CD14-positive monocyte (primary cell): Measurements from ENCODE around the gene RLN3. TPM values are rescaled to one million over a fixed set of nuclear protein-coding genes. Genes with fewer than 3 reads are reported as not detected.

Source experiments
- DNase-seq, 3 donors: peaks; one replicate each; pipeline ENCODE4 v3.0.0-alpha.2; 2011 to 2022
- H2AFZ ChIP-seq: 2 replicates; pipeline ENCODE4 v1.6.0; 2012; ENCODE audit warnings: mild to moderate bottlenecking, low read depth, low read length, inconsistent platforms; ENCODE audit not compliant: insufficient read depth, poor library complexity, severe bottlenecking
- H3K27ac ChIP-seq, 2 donors: 1 replicate in 1 of 2; 2 replicates in 1 of 2; pipeline ENCODE4 v1.5.1; 2012 to 2013; ENCODE audit warnings: low read length in 2 of 2, control low read depth in 1 of 2, inconsistent platforms in 1 of 2, low read depth in 1 of 2, mild to moderate bottlenecking in 1 of 2
- H3K27me3 ChIP-seq, 2 donors: one replicate each; pipeline versions ENCODE4 v1.6.0 to v1.6.1; 2011 to 2013; ENCODE audit warnings: low read length in 2 of 2; ENCODE audit not compliant: control insufficient read depth in 2 of 2, insufficient read depth in 2 of 2
- H3K36me3 ChIP-seq, 2 donors: replicated peaks in 1 of 2; 1 replicate in 1 of 2; 2 replicates in 1 of 2; pipeline versions ENCODE4 v1.5.1 to v1.6.1; 2012 to 2013; ENCODE audit warnings: low read length in 2 of 2, control low read depth in 1 of 2, inconsistent platforms in 1 of 2, mild to moderate bottlenecking in 1 of 2; ENCODE audit not compliant: insufficient read depth in 2 of 2, control insufficient read depth in 1 of 2
- H3K4me1 ChIP-seq, 2 donors: 1 replicate in 1 of 2; 2 replicates in 1 of 2; pipeline versions ENCODE4 v1.5.1 to v1.6.1; 2012 to 2013; ENCODE audit warnings: low read length in 2 of 2, control low read depth in 1 of 2, inconsistent platforms in 1 of 2, mild to moderate bottlenecking in 1 of 2, moderate library complexity in 1 of 2; ENCODE audit not compliant: insufficient read depth in 2 of 2, control insufficient read depth in 1 of 2
- H3K4me2 ChIP-seq: replicated peaks from 2 replicates; pipeline ENCODE3; 2012; ENCODE audit warnings: low read length, moderate library complexity, mild to moderate bottlenecking; ENCODE audit not compliant: poor library complexity, severe bottlenecking; ENCODE audit errors: extremely low read depth
- H3K4me3 ChIP-seq, 3 experiments: fragments of 200-600 bp in 1 of 3; sonication (generic) in 1 of 3; replicated peaks in 1 of 3; 1 replicate in 2 of 3; 2 replicates in 1 of 3; pipeline ENCODE4 v1.5.1; 2011 to 2013; ENCODE audit warnings: low read length in 3 of 3, mild to moderate bottlenecking in 3 of 3, control low read depth in 2 of 3, low read depth in 2 of 3, inconsistent platforms in 1 of 3, moderate library complexity in 1 of 3
- H3K79me2 ChIP-seq: 2 replicates; pipeline ENCODE4 v1.6.0; 2012; ENCODE audit warnings: mild to moderate bottlenecking, control low read depth, inconsistent platforms, low read length, moderate library complexity; ENCODE audit not compliant: insufficient read depth
- H3K9ac ChIP-seq: 2 replicates; pipeline ENCODE4 v1.6.0; 2017; ENCODE audit warnings: low read length, mild to moderate bottlenecking; ENCODE audit not compliant: insufficient read depth, poor library complexity, severe bottlenecking
- H3K9me3 ChIP-seq, 2 donors: replicated peaks in 1 of 2; 1 replicate in 1 of 2; 2 replicates in 1 of 2; pipeline versions ENCODE4 v1.5.1 to v1.6.1; 2012 to 2013; ENCODE audit warnings: low read length in 2 of 2, control low read depth in 1 of 2; ENCODE audit not compliant: control insufficient read depth in 1 of 2, insufficient read depth in 1 of 2
- H4K20me1 ChIP-seq: 2 replicates; pipeline ENCODE4 v1.6.0; 2012; ENCODE audit warnings: mild to moderate bottlenecking, low read length, control low read depth, moderate library complexity; ENCODE audit not compliant: insufficient read depth
- H3K27ac Mint-ChIP-seq, 7 donors: one replicate each; pipeline ENCODE4 v1.8.0; 2020; ENCODE audit warnings: mild to moderate bottlenecking in 7 of 7, mixed read lengths in 7 of 7, moderate library complexity in 6 of 7, inconsistent platforms in 2 of 7
- H3K27me3 Mint-ChIP-seq, 3 donors: one replicate each; pipeline ENCODE4 v1.8.0; 2021 to 2022; ENCODE audit warnings: low read depth in 3 of 3, mild to moderate bottlenecking in 3 of 3, mixed read lengths in 3 of 3, moderate library complexity in 3 of 3, inconsistent platforms in 1 of 3
- H3K36me3 Mint-ChIP-seq, 2 donors: one replicate each; pipeline ENCODE4 v1.8.0; 2020; ENCODE audit warnings: mixed read lengths in 2 of 2, inconsistent platforms in 1 of 2, mild to moderate bottlenecking in 1 of 2
- H3K4me1 Mint-ChIP-seq: one replicate; pipeline ENCODE4 v1.8.0; 2020; ENCODE audit warnings: mild to moderate bottlenecking, mixed read lengths
- H3K4me3 Mint-ChIP-seq, 2 donors: one replicate each; pipeline ENCODE4 v1.8.0; 2020; ENCODE audit warnings: mild to moderate bottlenecking in 2 of 2, mixed read lengths in 2 of 2, moderate library complexity in 1 of 2
- H3K9me3 Mint-ChIP-seq, 7 donors: one replicate each; pipeline ENCODE4 v1.8.0; 2020 to 2022; ENCODE audit warnings: mixed read lengths in 7 of 7, mild to moderate bottlenecking in 6 of 7, moderate library complexity in 6 of 7, inconsistent platforms in 2 of 7
- CTCF ChIP-seq: fragments of 200-600 bp; IDR thresholded peaks from one replicate; pipeline ENCODE4 v1.8.0; 2022; ENCODE audit warnings: antibody characterized with exemption, mild to moderate bottlenecking
- WGBS: methylation state at CpG from one replicate; pipeline ENCODE4 v1.1.5; 2013; ENCODE audit warnings: missing lambda C conversion rate; ENCODE audit not compliant: insufficient coverage; 5-methylcytosine and 5-hydroxymethylcytosine counted together
- intact Hi-C, 2 donors: fragments of 100-400 bp; cut with micrococcal nuclease; formaldehyde crosslinking; loops; one replicate each; pipeline versions ENCODE4 v1.15.0 to v1.15.1; 2023
- polyA plus RNA-seq, 3 donors: library from polyadenylated mRNA; depleted of rRNA in 1 of 3; unstranded in 2 of 3; stranded (reverse) in 1 of 3; fragments of 300-500 nt in 2 of 3; fragments of >200 nt in 1 of 3; fragmentation: Illumina TruSeq in 2 of 3; gene quantifications; 1 replicate in 2 of 3; 2 replicates in 1 of 3; pipeline ENCODE4 v1.2.3, GENCODE V29; 2012 to 2021

RLN3 gene
- polyA plus RNA-seq, 3 donors, result not detected

GRCh38 chr19:14021474-14021873 lies 6.5 kb upstream of the RLN3 start:
- Mint-ChIP-seq H3K4me3 (no peak overlapping the region), H3K36me3 (no peaks in the 10 kb centered on the region), H3K9me3 (peaks cover 0 to 4% (median 0%) of the 10 kb centered on the region in 7 donors), H3K27ac (peak overlapping the region in 6 of 7 donors; percentile 53 to 78 (median 60)), H3K4me1 (peaks cover 57% of the 10 kb centered on the region), H3K27me3 (peaks cover 0 to 2% (median 2%) of the 10 kb centered on the region in 3 donors)
- H2AFZ ChIP-seq, result peak overlapping the region; percentile 54
- no peaks in the 10 kb centered on the region for H4K20me1 ChIP-seq
- no peak overlapping the region for H3K4me2 ChIP-seq
- H3K27me3 ChIP-seq, result no peaks in the 10 kb centered on the region
- no peak overlapping the region for H3K27ac ChIP-seq
- DNase-seq, result no peak
- intact Hi-C loops, result no loop called here
- H3K4me1 ChIP-seq, result peaks cover 65 to 66% of the 10 kb centered on the region in 2 donors
- no peak overlapping the region for H3K4me3 ChIP-seq
- no peak overlapping the region for H3K9ac ChIP-seq
- no peaks in the 10 kb centered on the region for H3K79me2 ChIP-seq
- no peak for TF ChIP-seq CTCF
- no peaks in the 10 kb centered on the region for H3K9me3 ChIP-seq
- WGBS, result 6% methylated on average over 4 of the region's 5 CpGs
- H3K36me3 ChIP-seq, result no peaks in the 10 kb centered on the region

GRCh38 chr19:14022469-14022868 lies 5.5 kb upstream of the RLN3 start:
- Histone ChIP-seq H3K27me3 (no peaks in the 10 kb centered on the region), H3K4me1 (peaks cover 67 to 70% of the 10 kb centered on the region in 2 donors), H4K20me1 (no peaks in the 10 kb centered on the region), H3K9ac (no peak overlapping the region), H3K9me3 (no peaks in the 10 kb centered on the region), H3K36me3 (no peaks in the 10 kb centered on the region), H3K4me3 (no peak overlapping the region), H3K79me2 (no peaks in the 10 kb centered on the region), H3K4me2 (no peak overlapping the region), H2AFZ (no peak overlapping the region), H3K27ac (peak overlapping the region in 1 of 2 donors; percentile 20)
- intact Hi-C loops, result no loop called here
- Mint-ChIP-seq H3K9me3 (peaks cover 0 to 4% (median 0%) of the 10 kb centered on the region in 7 donors), H3K27me3 (peaks cover 0 to 2% (median 2%) of the 10 kb centered on the region in 3 donors), H3K36me3 (no peaks in the 10 kb centered on the region), H3K27ac (peak overlapping the region in 3 of 7 donors; percentile 26 to 38 (median 36)), H3K4me3 (no peak overlapping the region), H3K4me1 (peaks cover 58% of the 10 kb centered on the region)
- no peak for TF ChIP-seq CTCF
- DNase-seq, result no peak
- 100% methylated on average over 1 of the region's 4 CpGs for WGBS
